HG02870 (cell line): ENCODE measurements around the gene CPA1.
"Not testable (repeated sequence)": the region's sequence is repeated elsewhere in the genome, so short reads cannot be mapped to it uniquely, and the experiment has no call there.

Experiments
- ATAC-seq: cut with Tn5 transposase; IDR thresholded peaks from one replicate; pipeline ENCODE4 v1.9.1; 2021; ENCODE audit warnings: mild to moderate bottlenecking, moderate library complexity; ENCODE audit not compliant: unreplicated experiment

CPA1 gene

GRCh38 chr7:130371046-130371445, 9.2 kb upstream of the CPA1 start:
- ATAC-seq, result no peak

GRCh38 chr7:130372402-130373165, 7.7 kb upstream of the CPA1 start:
- no peak for ATAC-seq

GRCh38 chr7:130374507-130374906, 5.8 kb upstream of the CPA1 start:
- no peak for ATAC-seq

GRCh38 chr7:130376461-130376860, 3.8 kb upstream of the CPA1 start:
- ATAC-seq, result not testable (repeated sequence)

GRCh38 chr7:130377178-130377577, 3.1 kb upstream of the CPA1 start:
- ATAC-seq, result no peak

- ATAC-seq, result no peak
Observed at GRCh38 chr7:130379019-130379418, 1.3 kb upstream of the CPA1 start.

GRCh38 chr7:130379532-130379920, 768 bp upstream of the CPA1 start:
- ATAC-seq, result no peak

- ATAC-seq, result no peak
Observed at GRCh38 chr7:130380861-130381455, 664 bp downstream of the CPA1 start.

GRCh38 chr7:130381468-130382312, 1.4 kb downstream of the CPA1 start:
- ATAC-seq, result no peak

GRCh38 chr7:130383187-130383980, 3.1 kb downstream of the CPA1 start:
- ATAC-seq, result no peak

GRCh38 chr7:130384371-130384801, 4.1 kb downstream of the CPA1 start:
- no peak for ATAC-seq

- ATAC-seq, result no peak
Observed at GRCh38 chr7:130384841-130385599, 4.7 kb downstream of the CPA1 start.

- no peak for ATAC-seq
Observed at GRCh38 chr7:130385600-130386066, 5.3 kb downstream of the CPA1 start.

GRCh38 chr7:130386876-130387275, 6.6 kb downstream of the CPA1 start:
- no peak for ATAC-seq

GRCh38 chr7:130387306-130387627, 7.0 kb downstream of the CPA1 start:
- no peak for ATAC-seq

GRCh38 chr7:130387628-130388403, 7.5 kb downstream of the CPA1 start:
- no peak for ATAC-seq

- ATAC-seq, result no peak
Observed at GRCh38 chr7:130388671-130389070, 8.4 kb downstream of the CPA1 start.

GRCh38 chr7:130390486-130390885, 10.2 kb downstream of the CPA1 start:
- no peak for ATAC-seq

- ATAC-seq, result no peak
Observed at GRCh38 chr7:130393101-130393561, 12.8 kb downstream of the CPA1 start.
